NCI-H82 (cell line): ENCODE results near the gene FBXW8.
"Not testable (repeated sequence)": the region's sequence is repeated elsewhere in the genome, so short reads cannot be mapped to it uniquely, and the experiment has no call there.

Source experiments
- DNase-seq: peaks from one replicate; lab custom pipeline; 2025; lab: John Stamatoyannopoulos, UW

The FBXW8 gene

GRCh38 chr12:117053597-117054201, 142.9 kb downstream of the FBXW8 start:
- no peak for DNase-seq

GRCh38 chr12:117054279-117054678, 143.5 kb downstream of the FBXW8 start:
- no peak for DNase-seq

GRCh38 chr12:117057626-117058025, 146.9 kb downstream of the FBXW8 start:
- DNase-seq, result not testable (repeated sequence)

GRCh38 chr12:117058442-117059072, 147.8 kb downstream of the FBXW8 start:
- DNase-seq, result no peak

- no peak for DNase-seq
These were observed 148.4 kb downstream of the FBXW8 start for GRCh38 chr12:117059156-117059555.

- DNase-seq, result peak; percentile 59
These were observed 149.6 kb downstream of the FBXW8 start for GRCh38 chr12:117060246-117060928.

- no peak for DNase-seq
These were observed 150.2 kb downstream of the FBXW8 start for GRCh38 chr12:117060929-117061305.

GRCh38 chr12:117061555-117062079, 150.9 kb downstream of the FBXW8 start:
- no peak for DNase-seq

- no peak for DNase-seq
These were observed 152.6 kb downstream of the FBXW8 start for GRCh38 chr12:117063162-117063911.

GRCh38 chr12:117064049-117064448, 153.3 kb downstream of the FBXW8 start:
- DNase-seq, result no peak

- DNase-seq, result no peak
These were observed 153.8 kb downstream of the FBXW8 start for GRCh38 chr12:117064596-117064995.

GRCh38 chr12:117067016-117067415, 156.3 kb downstream of the FBXW8 start:
- no peak for DNase-seq

- DNase-seq, result no peak
These were observed 156.9 kb downstream of the FBXW8 start for GRCh38 chr12:117067638-117068037.

- no peak for DNase-seq
These were observed 157.7 kb downstream of the FBXW8 start for GRCh38 chr12:117068492-117068891.

GRCh38 chr12:117069101-117069797, 158.5 kb downstream of the FBXW8 start:
- DNase-seq, result no peak

GRCh38 chr12:117069926-117070900, 159.5 kb downstream of the FBXW8 start:
- peak; percentile 73 for DNase-seq

GRCh38 chr12:117071009-117071408, 160.3 kb downstream of the FBXW8 start:
- no peak for DNase-seq

- DNase-seq, result no peak
These were observed 161.4 kb downstream of the FBXW8 start for GRCh38 chr12:117072106-117072505.

GRCh38 chr12:117072736-117073490, 162.2 kb downstream of the FBXW8 start:
- no peak for DNase-seq

- no peak for DNase-seq
These were observed 162.9 kb downstream of the FBXW8 start for GRCh38 chr12:117073611-117074010.
